Adrenal gland (tissue), 5 donors: ENCODE data around the gene KRIT1.

ENCODE experiments used
- POLR2A ChIP-seq, 2 donors: fragments of 450-650 bp; IDR thresholded peaks; one replicate each; pipeline ENCODE4 v1.6.1; 2017; ENCODE audit warnings: antibody characterized with exemption in 2 of 2, mild to moderate bottlenecking in 2 of 2, moderate library complexity in 1 of 2
- TF ChIP-seq, protein P1 (sequence below), 6 experiments: fragments of 450-650 bp in 4 of 6; fragments of 200-600 bp in 2 of 6; sonication (generic) in 1 of 6; IDR thresholded peaks; 1 replicate in 5 of 6; 2 replicates in 1 of 6; pipeline versions ENCODE4 v1.5.1 to v1.8.0; 2016 to 2021; ENCODE audit warnings: antibody characterized with exemption in 6 of 6, mild to moderate bottlenecking in 2 of 6, moderate library complexity in 1 of 6
- donor health status: DM: no; HTN: no; CAD: no.

DNA sequence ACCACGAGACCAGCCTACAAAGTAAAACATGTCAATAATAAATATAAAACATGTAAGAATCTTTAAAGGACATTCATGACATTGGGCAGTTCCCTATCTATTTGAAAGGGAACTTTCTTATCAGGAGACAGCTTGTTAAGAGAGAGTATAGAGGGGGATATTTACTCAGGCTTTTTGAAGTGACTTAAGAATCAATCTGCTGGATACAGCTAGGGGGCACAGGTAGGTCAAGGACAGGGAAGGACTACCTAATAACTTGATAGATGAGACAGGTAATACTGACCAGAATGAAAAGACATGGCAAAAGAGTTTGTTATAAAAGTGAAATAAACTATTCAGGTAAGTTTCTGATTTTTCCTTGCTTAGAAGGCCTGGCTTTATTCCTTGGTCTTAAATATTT is 44.9 kb downstream of the KRIT1 start:
- TF ChIP-seq, protein P1, sequence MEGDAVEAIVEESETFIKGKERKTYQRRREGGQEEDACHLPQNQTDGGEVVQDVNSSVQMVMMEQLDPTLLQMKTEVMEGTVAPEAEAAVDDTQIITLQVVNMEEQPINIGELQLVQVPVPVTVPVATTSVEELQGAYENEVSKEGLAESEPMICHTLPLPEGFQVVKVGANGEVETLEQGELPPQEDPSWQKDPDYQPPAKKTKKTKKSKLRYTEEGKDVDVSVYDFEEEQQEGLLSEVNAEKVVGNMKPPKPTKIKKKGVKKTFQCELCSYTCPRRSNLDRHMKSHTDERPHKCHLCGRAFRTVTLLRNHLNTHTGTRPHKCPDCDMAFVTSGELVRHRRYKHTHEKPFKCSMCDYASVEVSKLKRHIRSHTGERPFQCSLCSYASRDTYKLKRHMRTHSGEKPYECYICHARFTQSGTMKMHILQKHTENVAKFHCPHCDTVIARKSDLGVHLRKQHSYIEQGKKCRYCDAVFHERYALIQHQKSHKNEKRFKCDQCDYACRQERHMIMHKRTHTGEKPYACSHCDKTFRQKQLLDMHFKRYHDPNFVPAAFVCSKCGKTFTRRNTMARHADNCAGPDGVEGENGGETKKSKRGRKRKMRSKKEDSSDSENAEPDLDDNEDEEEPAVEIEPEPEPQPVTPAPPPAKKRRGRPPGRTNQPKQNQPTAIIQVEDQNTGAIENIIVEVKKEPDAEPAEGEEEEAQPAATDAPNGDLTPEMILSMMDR (IDR thresholded peaks at IDR 0.05): no peak
- no peak for TF ChIP-seq POLR2A (IDR thresholded peaks at IDR 0.05)
